NCI-H226 (cell line): ENCODE measurements around the gene C4B.
"Not testable (repeated sequence)": the region's sequence is repeated elsewhere in the genome, so short reads cannot be mapped to it uniquely, and the experiment has no call there.

Experiments used
- DNase-seq: peaks from one replicate; pipeline ENCODE4 v3.0.0-alpha.2; 2015

Gene C4B

DNA sequence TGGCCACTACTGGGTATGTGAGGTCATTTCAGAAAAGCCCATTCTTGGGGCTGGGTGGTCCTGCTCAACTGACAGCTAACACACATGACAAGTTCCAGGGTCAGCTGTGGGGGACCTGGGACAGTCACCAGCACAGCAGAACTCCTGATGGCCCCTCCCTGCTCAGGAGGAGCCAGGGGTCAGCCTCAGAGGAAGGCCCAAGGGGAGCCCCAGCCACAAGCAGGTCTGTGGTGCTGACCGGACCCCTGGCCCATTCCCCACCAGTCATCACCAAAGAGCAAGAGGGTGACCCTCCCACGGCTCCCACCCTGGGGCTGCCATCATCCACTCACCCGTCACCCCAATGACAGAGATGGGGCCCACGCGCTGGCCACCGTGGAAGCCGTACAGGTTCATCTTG is 41.7 kb downstream of the C4B start:
- no peak for DNase-seq

DNA sequence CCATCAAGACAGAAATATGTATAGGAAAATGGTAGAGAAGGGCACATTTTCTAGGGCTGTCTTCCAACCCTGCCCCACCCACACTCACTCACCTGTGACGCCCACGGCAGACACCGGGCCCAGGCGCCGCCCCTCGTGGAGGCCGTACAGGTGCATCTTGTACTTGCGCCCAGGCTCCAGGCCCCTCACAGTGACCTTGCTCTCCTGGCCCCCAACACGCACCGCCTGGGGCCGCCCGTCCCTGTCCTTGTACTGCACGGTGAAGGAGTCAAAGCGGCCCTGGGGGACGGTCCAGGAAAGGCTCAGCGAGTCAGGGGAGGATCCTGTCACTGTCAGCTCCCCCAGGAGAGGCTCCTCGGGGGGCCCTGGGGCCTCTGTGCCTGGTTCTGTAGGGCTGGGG is 43.4 kb downstream of the C4B start:
- no peak for DNase-seq

DNA sequence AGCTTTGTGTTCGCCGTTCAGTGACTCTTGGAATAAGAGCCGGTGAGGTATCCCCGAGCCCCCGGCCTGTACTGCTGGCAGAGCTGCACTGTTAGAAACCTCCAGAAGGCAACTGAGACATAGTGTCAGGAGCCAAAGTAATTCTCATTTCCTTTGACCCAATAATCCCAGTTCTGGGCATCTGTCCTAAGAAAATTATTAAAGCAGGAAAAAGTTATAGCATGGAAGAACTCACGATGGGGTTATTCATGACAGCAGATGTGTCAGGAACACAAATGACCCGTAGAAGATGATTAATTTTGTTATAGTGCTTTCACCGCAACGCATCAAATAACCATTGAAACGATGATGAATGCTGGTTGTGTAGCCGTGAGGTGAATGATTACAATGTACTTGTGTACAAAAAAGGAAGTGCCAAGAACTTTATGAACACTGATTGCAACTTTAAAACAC is 43.9 kb downstream of the C4B start:
- no peak for DNase-seq

DNA sequence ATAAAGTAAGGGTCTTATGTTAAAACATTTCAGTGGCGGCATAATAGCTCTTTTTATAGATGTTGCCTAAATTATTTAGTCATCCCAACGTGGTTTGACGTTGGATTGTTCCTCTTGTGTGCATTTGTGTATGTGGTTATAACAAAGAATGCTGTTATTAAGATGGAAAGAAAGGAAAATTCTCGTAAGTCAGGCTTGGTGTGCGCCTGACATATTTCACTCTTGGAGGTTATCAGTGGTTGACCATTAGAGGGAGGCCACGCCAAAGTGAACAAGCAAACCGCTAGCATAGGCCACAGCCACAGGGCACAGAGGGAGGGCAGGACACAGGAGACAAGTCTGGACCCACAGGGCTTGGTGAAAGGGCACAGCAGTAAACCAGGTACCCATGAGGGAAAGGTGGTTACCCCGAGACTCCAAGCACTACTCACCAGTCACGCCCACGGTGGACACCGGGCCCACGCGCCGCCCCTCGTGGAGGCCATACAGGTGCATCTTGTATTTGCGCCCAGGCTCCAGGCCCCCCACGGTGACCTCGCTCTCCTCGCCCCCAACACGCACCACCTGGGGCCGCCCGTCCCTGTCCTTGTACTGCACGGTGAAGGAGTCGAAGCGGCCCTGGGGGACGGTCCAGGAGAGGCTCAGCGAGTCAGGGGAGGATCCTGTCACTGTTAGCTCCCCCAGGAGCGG is 46.5 kb downstream of the C4B start:
- no peak for DNase-seq

DNA sequence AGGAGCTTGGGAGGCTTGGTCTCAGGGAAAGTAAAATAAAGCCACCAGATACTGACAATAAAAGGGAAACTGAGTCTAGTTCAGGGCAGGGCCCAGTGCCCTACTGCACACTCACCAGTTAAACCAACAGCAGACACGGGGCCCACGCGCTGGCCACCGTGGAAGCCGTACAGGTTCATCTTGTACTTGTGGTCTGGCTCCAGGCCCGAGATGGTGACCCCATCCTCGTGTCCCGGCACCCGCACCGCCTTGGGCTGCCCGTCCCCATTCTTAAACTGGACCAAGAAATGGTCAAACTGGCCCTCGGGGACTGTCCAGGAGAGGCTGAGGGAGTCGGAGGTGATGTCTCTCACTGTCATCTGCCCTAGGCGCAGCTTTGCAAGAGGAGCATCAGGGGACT is 50.1 kb downstream of the C4B start:
- no peak for DNase-seq

DNA sequence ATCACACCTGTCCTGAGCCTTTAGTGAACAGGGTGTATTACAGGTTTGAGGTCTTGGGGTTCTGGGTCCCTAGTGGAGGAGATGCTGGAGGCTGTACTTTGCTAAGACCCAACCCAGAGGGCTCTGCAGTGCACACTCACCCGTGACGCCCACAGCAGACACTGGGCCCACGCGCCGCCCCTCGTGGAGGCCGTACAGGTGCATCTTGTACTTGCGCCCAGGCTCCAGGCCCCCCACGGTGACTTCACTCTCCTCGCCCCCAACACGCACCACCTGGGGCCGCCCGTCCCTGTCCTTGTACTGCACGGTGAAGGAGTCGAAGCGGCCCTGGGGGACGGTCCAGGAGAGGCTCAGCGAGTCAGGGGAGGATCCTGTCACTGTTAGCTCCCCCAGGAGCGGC is 52.9 kb downstream of the C4B start:
- not testable (repeated sequence) for DNase-seq

DNA sequence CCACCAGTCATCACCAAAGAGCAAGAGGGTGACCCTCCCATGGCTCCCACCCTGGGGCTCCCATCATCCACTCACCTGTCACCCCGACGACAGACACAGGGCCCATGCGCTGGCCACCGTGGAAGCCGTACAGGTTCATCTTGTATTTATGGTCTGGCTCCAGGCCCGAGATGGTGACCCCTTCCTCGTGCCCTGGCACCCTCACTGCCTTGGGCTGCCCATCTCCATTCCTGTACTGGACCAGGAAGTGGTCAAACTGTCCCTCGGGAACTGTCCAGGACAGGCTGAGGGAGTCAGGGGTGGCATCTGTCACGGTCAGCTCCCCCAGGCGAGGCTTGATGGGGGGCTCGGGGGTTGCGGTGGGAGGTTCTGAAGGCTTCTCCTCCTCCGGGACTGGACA is 53.7 kb downstream of the C4B start:
- not testable (repeated sequence) for DNase-seq

DNA sequence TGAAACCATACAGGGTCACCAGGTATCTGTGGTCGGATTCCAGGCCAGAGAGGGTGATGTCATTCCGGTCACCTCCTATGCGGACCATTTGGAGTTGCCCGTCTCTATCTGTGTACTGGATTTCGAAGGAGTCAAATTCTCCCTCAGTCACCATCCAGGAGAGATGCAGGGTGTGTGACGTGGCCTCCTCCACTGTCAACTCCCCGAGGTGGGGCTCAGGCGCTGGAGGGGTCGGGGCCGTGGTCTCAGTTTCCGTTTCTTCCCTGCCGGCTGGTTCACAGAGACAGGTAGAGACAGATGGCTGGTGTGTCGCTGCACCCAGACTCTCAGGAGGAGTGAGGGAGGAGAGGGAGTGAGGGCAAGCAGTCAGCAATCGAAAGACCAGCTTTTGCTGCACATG is 54.3 kb downstream of the C4B start:
- no peak for DNase-seq

DNA sequence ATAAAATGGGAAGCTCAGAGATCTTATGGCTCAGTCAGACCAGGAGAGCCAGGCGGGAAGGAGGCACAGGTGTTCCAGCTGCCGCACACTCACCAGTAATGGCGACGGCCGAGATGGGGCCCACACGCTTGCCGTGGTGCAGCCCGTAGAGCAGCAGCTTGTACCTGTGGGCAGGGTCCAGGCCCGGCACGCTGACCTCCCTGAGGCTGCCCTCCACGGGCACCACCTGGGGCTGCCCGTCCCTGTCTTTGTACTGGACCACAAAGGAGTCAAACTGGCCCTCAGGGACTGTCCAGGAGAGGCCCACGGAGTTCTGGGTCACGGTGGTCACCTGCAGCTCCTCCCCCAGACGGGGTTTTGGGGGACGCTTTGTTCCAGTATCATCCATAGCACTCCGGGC is 54.9 kb downstream of the C4B start:
- DNase-seq: no peak

DNA sequence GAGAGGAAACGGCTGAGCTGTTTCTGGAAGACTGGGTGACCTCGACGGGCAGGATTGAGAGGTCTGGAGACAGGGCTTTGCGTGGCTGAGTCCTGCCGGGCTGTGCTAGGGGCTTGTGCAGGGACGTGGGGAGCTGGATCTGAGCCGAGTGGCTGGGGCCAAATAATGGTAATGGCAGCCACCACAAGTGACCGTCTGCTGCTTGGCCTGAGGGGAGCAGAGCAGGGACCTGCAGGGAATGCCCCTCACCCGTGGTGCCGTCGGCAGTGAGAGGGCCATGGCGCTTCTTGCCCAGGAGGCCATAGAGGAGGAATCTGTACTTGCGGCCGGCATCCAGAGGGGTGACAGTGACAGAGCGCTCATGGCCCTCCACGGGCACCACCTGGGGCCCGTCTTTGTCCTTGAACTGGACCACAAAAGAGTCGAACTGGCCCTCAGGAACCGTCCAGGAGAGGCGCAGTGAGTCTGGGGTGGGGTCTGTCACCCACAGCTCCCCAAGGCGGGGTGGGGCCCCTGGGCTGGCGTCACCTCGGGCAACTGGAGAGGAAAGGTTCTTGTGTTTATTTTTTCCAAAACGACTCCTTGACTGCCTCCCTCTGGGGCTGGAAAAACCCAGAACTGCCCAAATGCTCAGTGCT is 55.4 kb downstream of the C4B start:
- no peak for DNase-seq

DNA sequence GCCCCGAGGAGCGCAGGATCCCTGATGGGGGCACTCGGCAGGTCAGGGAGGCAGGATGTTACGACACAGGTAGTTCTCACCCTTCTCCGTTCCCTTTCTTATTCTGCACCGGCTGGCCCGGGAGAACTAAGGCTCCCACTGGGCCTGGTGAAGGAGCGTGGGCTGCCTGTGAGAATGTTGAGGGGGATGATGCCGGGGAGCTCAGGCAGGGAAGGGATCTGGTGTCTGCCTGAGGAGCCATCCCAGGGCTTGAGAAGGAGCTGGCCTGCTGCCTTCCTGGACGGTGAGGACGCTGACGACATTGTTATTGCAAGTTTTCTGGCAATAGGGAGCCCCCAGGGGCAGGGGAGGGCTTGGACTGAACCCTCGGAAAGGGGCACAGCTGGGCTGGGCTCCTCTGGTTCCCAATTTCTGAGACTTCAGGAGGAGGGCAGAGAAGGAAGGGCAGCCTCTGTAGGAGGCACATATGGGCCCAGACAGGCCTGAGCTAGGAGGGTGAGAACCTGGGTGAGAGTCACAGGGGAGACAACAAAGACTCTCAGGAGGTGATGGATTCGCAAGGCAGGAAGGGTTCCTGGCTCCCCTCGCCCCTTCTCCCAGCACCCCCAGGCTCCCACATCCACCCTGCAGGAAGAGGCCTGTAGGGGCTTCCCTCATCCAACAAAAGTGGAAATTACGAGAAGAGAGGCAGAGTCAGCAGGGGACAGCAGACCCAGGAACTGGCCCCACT is 56.4 kb downstream of the C4B start:
- DNase-seq: no peak

DNA sequence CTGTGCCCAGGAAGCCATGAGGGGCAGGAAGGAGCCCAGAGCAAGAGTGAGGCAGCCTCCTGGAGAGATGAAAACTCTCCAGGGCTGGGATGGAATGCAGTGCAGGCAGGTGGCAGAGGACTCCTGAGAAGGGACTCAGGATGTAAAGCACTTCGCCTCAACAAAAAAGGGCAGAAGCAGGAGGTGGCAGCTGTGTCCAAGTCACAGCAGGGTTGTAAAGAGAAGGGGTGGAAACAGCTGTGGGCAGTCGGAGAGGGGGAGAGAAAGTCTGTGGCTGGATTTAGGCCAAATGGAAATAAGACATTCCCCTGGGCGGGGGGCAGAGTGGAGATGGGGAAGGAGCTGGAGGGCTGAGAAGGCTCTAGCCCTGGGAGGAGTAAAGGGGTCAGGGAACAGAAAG is 58.5 kb downstream of the C4B start:
- no peak for DNase-seq

DNA sequence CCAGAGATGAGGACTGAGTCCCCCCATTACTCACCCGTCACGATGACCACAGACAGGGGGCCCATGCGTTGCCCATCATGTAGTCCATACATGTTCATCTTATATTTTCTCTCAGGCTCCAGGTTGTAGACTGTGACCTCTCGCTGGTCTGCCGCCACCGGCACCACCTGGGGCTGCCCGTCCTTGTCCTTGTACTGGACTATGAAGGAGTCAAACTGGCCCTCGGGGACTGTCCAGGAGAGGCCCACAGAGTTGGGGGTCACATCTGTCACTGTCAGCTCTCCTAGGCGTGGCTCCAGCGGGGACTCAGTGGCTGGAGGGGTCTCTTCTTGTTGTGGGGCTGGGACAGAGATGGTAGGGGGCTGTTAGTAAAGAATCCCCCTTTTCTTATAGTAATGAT is 59.0 kb downstream of the C4B start:
- no peak for DNase-seq

DNA sequence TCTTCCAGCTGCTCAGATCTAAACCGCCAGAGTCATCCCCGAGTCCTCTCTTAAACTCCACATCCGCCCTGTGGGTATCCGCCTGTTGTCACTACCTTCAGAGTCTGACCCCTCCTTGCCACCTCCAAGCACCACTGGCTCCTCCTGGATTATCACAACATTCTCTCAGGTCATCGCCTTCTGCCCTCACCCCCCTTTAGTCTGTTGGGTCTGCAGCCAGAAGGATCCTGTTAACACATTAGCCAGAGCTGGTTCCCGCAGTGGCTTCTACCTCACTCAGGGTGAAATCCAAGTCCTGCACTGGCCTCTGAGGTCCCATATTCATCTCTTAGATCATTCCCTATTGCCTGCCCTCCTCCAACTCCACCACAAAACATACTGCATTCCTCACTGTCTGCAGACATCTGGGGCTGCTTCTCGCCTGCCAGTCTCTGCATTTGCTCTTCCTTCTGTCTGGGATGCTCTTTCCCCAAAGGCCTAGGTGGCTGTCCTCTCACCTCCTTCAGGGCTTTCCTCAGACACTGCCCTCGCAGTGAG is 60.5 kb downstream of the C4B start:
- no peak for DNase-seq

DNA sequence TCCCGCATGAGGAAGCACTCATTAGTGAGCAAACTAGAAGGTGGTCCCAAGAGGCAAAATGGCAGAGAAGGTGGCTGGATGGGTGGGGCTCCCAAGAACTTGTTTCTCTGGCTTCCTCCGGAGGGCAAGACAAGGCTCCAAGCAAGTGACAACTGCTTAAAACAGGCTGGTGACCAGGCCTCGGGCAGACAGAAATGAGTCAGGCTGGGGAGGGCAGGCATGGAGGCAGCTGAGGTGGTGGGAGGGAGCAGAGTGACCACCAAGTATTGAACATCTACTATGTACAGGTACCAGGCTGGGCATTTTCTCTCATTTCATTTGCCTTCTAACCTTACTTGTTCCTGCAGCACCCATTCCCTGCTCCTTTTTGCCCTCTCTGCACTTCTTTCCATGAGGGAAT is 61.2 kb downstream of the C4B start:
- DNase-seq: no peak

DNA sequence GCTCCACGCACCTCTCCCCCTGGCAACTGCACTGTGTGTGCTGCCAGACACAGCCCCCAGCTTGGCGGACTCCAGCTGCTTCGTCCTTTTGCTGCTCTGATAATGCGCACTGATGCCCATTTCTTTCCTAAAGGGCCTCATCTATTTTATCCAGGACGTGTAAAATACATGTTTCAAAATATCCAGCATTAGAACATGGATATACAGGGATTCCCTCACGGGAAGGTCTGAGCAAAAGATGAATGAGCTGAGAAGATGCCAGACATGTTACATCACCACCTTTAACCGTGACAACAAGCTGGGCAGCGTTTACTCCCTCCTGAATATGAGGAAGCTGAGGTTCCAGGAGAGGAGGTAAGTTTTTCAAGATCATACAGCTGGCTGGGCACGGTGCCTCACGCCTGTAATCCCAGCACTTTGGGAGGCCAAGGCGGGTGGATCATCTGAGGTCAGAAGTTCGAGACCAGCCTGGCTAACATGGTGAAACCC is 61.8 kb downstream of the C4B start:
- DNase-seq: peak; percentile 97

DNA sequence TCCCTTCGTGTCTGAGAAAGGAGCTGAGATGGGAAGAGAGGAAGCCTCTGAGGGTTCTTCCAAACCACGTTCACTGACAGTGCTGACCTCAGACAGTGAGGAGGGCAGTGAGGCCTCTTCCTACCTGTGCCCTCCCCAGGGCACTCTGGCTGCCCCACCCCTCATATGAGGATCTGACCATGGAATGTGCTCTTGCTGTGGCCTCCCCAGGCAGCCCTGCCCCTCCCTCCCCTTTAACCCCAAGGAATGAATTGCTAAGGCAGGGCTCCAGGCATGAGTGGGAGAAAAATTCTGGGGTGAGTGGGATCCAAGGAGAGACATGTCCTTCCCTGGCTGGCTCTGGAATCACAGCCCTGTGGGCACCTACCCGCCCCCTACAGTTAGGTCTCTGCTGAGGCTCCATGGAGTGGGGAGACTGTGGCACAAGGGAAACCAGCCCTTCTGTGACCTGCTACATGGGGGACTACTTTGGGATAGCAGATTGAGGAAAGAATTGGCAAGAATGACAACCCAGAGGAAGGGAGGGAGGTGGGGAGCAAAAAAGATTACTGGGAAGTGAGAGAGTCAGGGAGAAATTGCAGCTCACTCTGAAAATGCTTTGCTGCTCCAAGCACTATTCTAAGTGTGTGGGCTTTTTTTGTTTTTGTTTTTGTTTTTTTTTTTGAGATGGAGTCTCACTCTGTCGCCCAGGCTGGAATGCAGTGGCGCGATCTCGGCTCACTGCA is 65.1 kb downstream of the C4B start:
- DNase-seq: peak; percentile 76

DNA sequence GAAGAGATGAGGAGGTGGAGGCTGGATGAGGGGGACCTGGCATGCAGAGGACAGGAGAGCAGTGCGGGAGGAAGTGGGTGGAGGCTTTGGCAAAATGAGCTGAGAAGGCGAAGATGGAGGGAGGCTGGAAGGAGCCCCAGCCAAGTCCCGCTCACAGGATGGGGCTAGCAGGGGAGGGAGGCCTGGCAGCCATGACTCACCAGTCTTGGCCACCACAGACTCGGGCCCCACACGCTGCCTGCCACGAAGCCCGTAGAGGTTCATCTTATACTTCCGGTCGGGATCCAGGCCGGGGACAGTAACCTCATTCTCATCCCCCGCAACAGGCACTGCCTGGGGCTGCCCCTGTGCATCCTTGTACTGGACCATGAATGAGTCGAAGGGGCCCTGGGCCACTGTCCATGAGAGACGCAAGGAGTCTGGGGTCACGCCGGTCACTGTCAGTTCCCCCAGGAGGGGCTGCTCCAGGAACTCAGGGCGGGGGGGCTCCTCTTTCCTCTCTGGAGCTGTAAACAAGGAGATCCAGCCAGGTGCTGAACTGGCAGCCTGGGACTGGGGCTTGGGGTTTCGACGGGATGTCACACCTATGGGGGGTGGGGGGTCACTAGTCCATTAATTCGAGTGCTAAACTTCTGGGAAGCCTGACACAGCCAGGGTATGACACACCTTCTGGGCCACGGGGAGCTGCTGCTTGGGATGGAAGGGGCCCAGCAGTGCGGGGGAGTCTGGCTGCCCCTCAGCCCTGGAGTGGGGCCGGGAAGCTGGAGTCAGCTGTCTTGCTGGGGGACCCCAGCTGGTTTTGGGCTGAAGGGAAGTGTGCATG is 66.8 kb downstream of the C4B start:
- peak; percentile 95 for DNase-seq

DNA sequence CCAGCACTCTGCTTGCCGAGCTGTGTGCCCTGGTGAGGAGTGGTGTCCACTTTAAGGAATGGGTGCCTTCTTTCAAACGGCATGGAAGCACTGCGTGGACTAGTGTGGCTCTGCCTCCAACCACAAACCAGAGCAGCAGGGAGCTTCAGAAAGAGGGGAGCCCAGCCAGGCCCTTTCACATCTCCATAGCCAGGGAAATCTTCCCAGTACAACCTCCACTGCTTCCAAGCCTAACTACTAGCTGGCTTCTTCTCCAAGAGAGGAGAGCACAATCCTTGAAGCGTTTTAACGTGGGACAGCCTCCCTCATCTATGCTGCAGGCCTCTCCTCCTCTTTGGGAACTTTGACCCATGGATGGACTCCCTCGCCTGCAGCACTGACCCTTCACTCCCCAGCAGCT is 67.9 kb downstream of the C4B start:
- peak; percentile 17 for DNase-seq

DNA sequence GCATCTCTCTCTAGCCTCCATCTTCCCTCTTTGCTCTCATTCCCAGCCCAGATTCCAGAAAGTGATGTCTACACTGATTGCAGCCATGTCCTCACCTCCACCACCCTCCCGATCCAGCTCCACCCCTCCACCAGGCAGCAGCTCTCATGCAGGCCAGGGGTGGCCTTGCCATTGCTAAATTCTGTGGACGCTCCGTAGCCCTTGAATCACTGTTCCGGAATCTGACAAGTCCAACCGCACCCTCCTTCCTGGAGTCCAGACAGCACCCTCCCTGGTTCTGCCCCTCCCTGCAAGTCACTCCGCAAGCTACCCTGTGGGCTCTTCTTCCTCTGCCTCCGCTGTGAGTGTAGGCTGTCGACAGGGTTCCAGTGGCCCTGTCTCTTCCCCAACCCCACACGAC is 68.3 kb downstream of the C4B start:
- peak; percentile 98 for DNase-seq

DNA sequence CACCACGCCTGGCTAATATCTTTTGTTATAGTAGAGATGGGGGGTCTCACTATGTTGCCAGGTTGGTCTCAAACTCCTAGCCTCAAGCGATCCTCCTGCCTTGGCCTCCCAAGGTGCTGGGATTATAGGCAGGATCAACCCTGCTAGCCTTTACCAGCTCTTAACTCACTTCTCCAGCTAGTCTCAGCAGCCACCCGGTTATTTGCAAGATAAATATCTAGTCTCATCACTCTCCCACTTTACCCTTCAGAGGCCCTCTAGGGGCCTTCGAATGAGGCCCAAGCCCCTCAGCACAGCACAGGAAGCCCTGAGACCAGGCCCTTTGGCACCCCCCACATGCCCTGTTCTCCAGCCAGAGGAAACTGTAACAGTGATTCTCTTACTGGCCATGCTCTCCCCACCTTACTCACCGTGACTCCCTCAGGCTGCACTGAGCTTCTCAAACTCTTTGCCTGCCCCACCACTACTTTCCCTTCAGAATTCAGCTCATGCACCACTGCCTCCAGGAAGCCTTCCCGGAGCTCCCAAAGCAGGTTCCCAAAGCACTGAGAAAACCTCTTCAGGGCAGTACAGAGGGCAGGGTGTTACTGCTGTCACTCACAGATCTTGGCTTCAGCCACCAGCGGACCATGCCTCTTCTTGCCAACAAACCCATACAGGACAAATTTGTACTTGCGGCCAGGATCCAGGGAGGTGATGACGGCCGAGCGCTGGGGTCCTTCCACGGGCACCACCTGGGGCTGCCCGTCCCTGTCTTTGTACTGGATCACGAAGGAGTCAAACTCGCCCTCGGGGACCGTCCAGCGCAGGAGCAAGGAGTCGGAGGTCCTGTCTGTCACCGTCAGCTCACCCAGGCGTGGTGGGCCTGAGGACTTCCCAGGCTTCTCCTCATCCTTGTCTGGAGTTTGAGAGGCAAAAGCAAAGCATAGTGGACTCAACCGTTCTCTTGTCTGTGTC is 69.5 kb downstream of the C4B start:
- DNase-seq: no peak
